Measurements from ENCODE around the gene SLC15A5.

DNA sequence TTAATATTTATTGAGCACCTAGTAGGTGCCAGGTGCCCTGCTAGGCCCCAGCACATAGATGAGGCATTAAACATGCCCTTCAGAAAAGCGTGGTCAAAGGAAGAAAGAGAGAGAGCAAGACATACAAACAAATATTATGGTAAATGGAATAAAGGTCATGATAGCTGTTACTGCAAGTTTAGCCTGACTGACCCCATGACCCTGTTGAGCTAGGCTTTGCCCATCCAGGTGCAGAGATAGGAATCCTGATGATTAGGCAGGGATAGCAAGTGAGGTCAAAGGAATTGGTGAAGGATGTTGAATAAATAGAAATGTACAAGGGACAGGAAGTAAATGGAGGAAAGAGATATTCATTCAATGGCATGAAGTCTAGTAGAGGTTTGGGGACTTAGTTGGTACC, 33.4 kb upstream of the SLC15A5 start:
- TF ChIP-seq SUZ12 (IDR thresholded peaks at IDR 0.05; ENCODE audit: extremely low read depth, insufficient read depth, insufficient read length) (no peak), ZNF274 (IDR thresholded peaks at IDR 0.05; ENCODE audit: low read depth, low read length) (no peak), YY1 (IDR thresholded peaks at IDR 0.05; ENCODE audit: insufficient read depth, insufficient read length) (no peak)
